Measurements from ENCODE around the gene DDX5. TPM values are rescaled to one million over a fixed set of nuclear protein-coding genes. Genes with fewer than 3 reads are reported as not detected.

DDX5 gene
- total and polyA plus RNA-seq, 2 of the 4 experiments (the other 2 are of a cell fraction): 253 to 781 TPM

GRCh38 chr17:64449545-64449944 lies 56.5 kb downstream of the DDX5 start:
- Histone ChIP-seq H3K4me2 (ENCODE audit: low read depth, low read length) (no peak overlapping the region), H4K5ac (ENCODE audit: low read depth, low read length) (no peak overlapping the region), H3K27me3 (ENCODE audit: control insufficient read depth, insufficient read depth, low read length) (peaks cover 7% of the 10 kb centered on the region), H2BK5ac (ENCODE audit: low read depth, low read length, poor library complexity, severe bottlenecking) (no peak overlapping the region), H4K20me1 (ENCODE audit: insufficient read depth, low read length) (no peaks in the 10 kb centered on the region), H2AK9ac (replicated peaks; ENCODE audit: low read depth, low read length, poor library complexity) (no peak overlapping the region), H3K4ac (ENCODE audit: low read depth, low read length) (no peak overlapping the region), H2BK15ac (ENCODE audit: low read depth, low read length) (no peak overlapping the region), H3K23ac (ENCODE audit: low read depth, low read length) (no peak overlapping the region), H3K9me3 (ENCODE audit: control insufficient read depth, insufficient read depth, low read length) (no peaks in the 10 kb centered on the region), H3K56ac (ENCODE audit: extremely low read depth, insufficient read depth, low read length) (no peak overlapping the region), H4K8ac (ENCODE audit: low read depth in 2 of 2, low read length in 2 of 2) (no peak overlapping the region), H3K9ac (ENCODE audit: low read depth, low read length) (no peak overlapping the region), H2BK120ac (ENCODE audit: low read depth, low read length) (no peak overlapping the region), H2AFZ (replicated peaks; ENCODE audit: low read length, poor library complexity) (no peak overlapping the region), H2AK5ac (ENCODE audit: low read depth, low read length) (no peak overlapping the region), H2BK20ac (ENCODE audit: low read depth, low read length) (no peak overlapping the region), H3K4me1 (ENCODE audit: control insufficient read depth, insufficient read depth, low read length) (peaks cover 2% of the 10 kb centered on the region; the same call in 1 of the 2 replicates), H3K18ac (ENCODE audit: low read depth, low read length) (no peak overlapping the region), H3K27ac (ENCODE audit: insufficient read depth, low read length) (no peak overlapping the region), H4K91ac (ENCODE audit: insufficient read depth, low read depth, low read length) (no peak overlapping the region), H3K9me1 (ENCODE audit: insufficient read depth, low read length) (no peaks in the 10 kb centered on the region), H3K14ac (replicated peaks; ENCODE audit: low read depth, low read length) (no peak overlapping the region), H3K36me3 (ENCODE audit: control insufficient read depth, insufficient read depth, low read length) (no peaks in the 10 kb centered on the region), H3K79me1 (ENCODE audit: low read depth in 1 of 2, low read length in 2 of 2) (no peaks in the 10 kb centered on the region), H3K4me3 (ENCODE audit: insufficient read depth, low read depth, low read length) (no peak overlapping the region)
- dilution Hi-C loops (cut with HindIII; ENCODE audit: low sequenced_read_pairs, unreplicated experiment) (no loop called here), intact Hi-C loops (cut with micrococcal nuclease) (no loop called here), in situ Hi-C loops (cut with MboI; ENCODE audit: low sequenced_read_pairs) (no loop called here)
- POLR2A ChIA-PET (ENCODE audit: unreplicated experiment): no interaction called here
- CTCF ChIA-PET: interaction anchor here (0.7 kb wide), 1 partner anchor 31 kb away, joined by 5 read pairs; no protein-coding TSS in a partner anchor
- no TSS peak for BruUV-seq (replicated peaks)
- TF ChIP-seq, protein P1, sequence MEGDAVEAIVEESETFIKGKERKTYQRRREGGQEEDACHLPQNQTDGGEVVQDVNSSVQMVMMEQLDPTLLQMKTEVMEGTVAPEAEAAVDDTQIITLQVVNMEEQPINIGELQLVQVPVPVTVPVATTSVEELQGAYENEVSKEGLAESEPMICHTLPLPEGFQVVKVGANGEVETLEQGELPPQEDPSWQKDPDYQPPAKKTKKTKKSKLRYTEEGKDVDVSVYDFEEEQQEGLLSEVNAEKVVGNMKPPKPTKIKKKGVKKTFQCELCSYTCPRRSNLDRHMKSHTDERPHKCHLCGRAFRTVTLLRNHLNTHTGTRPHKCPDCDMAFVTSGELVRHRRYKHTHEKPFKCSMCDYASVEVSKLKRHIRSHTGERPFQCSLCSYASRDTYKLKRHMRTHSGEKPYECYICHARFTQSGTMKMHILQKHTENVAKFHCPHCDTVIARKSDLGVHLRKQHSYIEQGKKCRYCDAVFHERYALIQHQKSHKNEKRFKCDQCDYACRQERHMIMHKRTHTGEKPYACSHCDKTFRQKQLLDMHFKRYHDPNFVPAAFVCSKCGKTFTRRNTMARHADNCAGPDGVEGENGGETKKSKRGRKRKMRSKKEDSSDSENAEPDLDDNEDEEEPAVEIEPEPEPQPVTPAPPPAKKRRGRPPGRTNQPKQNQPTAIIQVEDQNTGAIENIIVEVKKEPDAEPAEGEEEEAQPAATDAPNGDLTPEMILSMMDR (conservative IDR thresholded peaks at IDR 0.05; ENCODE audit: low read depth, low read length): no peak
- WGBS, 2 experiments (ENCODE audit: extremely low coverage in 2 of 2, insufficient read length in 1 of 2): no CpG with 5 or more reads among the region's 3 CpGs
- DNase-seq (no peak), ATAC-seq (ENCODE audit: low read depth) (no peak)

Data from IMR-90 (cell line).